Sigmoid colon (tissue), 4 donors: Measurements from ENCODE around the gene NRAP.

Experiments used
- EP300 ChIP-seq, 4 donors: sonication (generic); formaldehyde crosslinking; IDR thresholded peaks; one replicate each; pipeline ENCODE4 v1.6.1; 2017; ENCODE audit warnings: antibody characterized with exemption in 4 of 4
- POLR2A ChIP-seq, 2 donors: fragments of 450-650 bp; IDR thresholded peaks; one replicate each; pipeline ENCODE4 v1.6.1; 2016; ENCODE audit warnings: antibody characterized with exemption in 2 of 2, mild to moderate bottlenecking in 2 of 2, moderate library complexity in 2 of 2
- POLR2AphosphoS5 ChIP-seq, 4 donors: sonication (generic); formaldehyde crosslinking; IDR thresholded peaks; one replicate each; pipeline ENCODE4 v1.6.1; 2017; ENCODE audit warnings: antibody characterized with exemption in 4 of 4
- TF ChIP-seq, protein P1 (sequence below), 4 experiments: fragments of 450-650 bp in 3 of 4; fragments of 200-600 bp in 1 of 4; IDR thresholded peaks; one replicate each; pipeline ENCODE4 v1.5.1; 2016 to 2019; ENCODE audit warnings: antibody characterized with exemption in 4 of 4, mild to moderate bottlenecking in 3 of 4, moderate library complexity in 2 of 4

DNA sequence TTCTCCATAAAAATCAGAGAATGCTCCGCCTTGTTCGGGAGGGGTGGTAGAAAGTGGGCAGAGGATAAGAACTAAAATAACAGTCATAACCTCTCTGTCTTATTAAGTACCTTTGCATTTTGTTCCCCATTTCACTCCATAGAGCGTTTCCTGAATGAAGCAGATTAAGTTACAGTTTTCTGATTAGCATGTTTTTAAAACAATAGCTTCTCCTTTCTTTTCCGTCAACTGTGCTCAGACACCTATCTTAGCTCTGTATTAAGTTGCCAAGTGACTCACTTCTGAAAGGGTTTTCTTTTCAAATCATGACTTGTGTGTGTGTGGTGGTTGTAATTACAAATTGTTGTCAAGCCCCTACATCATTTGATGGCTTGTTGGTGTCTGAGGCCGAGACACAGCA is 109.6 kb downstream of the NRAP start:
- TF ChIP-seq POLR2A (IDR thresholded peaks at IDR 0.05) (no peak), EP300 (IDR thresholded peaks at IDR 0.05) (no peak), POLR2AphosphoS5 (IDR thresholded peaks at IDR 0.05) (no peak)
- TF ChIP-seq, protein P1, sequence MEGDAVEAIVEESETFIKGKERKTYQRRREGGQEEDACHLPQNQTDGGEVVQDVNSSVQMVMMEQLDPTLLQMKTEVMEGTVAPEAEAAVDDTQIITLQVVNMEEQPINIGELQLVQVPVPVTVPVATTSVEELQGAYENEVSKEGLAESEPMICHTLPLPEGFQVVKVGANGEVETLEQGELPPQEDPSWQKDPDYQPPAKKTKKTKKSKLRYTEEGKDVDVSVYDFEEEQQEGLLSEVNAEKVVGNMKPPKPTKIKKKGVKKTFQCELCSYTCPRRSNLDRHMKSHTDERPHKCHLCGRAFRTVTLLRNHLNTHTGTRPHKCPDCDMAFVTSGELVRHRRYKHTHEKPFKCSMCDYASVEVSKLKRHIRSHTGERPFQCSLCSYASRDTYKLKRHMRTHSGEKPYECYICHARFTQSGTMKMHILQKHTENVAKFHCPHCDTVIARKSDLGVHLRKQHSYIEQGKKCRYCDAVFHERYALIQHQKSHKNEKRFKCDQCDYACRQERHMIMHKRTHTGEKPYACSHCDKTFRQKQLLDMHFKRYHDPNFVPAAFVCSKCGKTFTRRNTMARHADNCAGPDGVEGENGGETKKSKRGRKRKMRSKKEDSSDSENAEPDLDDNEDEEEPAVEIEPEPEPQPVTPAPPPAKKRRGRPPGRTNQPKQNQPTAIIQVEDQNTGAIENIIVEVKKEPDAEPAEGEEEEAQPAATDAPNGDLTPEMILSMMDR (IDR thresholded peaks at IDR 0.05): no peak
